ENCODE measurements around the gene LRRC17.

Gene LRRC17, protein sequence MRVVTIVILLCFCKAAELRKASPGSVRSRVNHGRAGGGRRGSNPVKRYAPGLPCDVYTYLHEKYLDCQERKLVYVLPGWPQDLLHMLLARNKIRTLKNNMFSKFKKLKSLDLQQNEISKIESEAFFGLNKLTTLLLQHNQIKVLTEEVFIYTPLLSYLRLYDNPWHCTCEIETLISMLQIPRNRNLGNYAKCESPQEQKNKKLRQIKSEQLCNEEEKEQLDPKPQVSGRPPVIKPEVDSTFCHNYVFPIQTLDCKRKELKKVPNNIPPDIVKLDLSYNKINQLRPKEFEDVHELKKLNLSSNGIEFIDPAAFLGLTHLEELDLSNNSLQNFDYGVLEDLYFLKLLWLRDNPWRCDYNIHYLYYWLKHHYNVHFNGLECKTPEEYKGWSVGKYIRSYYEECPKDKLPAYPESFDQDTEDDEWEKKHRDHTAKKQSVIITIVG

DNA sequence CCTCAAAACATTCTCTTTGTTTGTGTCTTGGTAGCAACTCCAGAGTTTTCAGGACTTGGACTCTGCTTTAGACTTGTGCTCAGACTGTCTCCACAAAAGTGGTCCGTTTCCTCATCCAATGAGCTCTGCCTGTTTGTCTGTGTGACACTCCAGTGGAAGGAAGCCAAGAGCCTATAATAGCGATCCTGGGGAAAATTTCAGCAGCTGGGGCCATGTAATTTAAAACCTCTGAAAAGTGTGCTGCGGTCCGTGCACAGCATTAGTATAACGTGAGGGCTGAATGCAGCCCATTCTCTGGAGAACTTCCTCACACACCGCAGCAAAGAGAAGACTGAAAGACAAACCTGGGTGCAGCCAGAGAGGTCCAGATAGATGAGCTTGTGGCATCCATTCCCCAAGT is at the start of gene LRRC17:
Gene LRRC17 (plus strand): TSS at position 259 of the 400 bp plus-strand sequence. CDS start 20,914 bp downstream, outside the sequence.
- Histone ChIP-seq H3K27ac (no peak within 1 kb of the TSS), H3K4me2 (peak within 1 kb of the TSS; percentile 42), H3K27me3 (no peaks in the 10 kb centered on the region), H3K9me3 (peaks cover 27% of the 10 kb centered on the region), H3K4me3 (no peak within 1 kb of the TSS), H4K20me1 (no peaks in the 10 kb centered on the region), H3K36me3 (no peaks in the 10 kb centered on the region), H3K9ac (no peak within 1 kb of the TSS), H3K4me1 (0 out of 2 replicates have a peak, but pooled peaks cover 3% of the 10 kb centered on the region)
- no peak for TF ChIP-seq Cebpa-rat (IDR thresholded peaks at IDR 0.05)

DNA sequence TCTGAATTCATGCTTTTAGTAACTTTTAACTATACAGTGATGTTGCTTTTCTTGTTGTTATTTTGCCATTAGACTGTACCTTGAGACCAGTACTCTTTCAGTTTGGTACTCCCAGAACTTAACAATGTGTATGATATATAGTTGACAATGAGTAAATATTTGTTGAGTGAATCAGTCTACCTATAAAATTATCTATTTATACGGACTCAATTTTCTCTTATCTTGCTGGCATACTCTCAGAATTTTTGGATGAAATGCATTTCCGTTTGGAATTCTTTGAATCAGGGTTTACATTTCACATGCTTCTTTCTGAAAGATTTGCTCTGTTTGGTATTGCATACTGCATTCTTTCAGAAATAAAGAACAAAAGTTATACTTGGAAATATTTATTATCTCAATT is 47.8 kb upstream of the LRRC17 start:
- no peak for TF ChIP-seq Cebpa-rat (IDR thresholded peaks at IDR 0.05)
- no peaks in the 10 kb centered on the region for H3K36me3 ChIP-seq
- H3K4me2 ChIP-seq, result no peak overlapping the region
- H3K9ac ChIP-seq, result no peak overlapping the region
- H3K4me3 ChIP-seq, result no peak overlapping the region
- H3K27ac ChIP-seq, result no peak overlapping the region
- H4K20me1 ChIP-seq, result no peaks in the 10 kb centered on the region
- H3K27me3 ChIP-seq, result no peaks in the 10 kb centered on the region
- H3K9me3 ChIP-seq, result no peaks in the 10 kb centered on the region
- peaks cover 34% of the 10 kb centered on the region for H3K4me1 ChIP-seq

DNA sequence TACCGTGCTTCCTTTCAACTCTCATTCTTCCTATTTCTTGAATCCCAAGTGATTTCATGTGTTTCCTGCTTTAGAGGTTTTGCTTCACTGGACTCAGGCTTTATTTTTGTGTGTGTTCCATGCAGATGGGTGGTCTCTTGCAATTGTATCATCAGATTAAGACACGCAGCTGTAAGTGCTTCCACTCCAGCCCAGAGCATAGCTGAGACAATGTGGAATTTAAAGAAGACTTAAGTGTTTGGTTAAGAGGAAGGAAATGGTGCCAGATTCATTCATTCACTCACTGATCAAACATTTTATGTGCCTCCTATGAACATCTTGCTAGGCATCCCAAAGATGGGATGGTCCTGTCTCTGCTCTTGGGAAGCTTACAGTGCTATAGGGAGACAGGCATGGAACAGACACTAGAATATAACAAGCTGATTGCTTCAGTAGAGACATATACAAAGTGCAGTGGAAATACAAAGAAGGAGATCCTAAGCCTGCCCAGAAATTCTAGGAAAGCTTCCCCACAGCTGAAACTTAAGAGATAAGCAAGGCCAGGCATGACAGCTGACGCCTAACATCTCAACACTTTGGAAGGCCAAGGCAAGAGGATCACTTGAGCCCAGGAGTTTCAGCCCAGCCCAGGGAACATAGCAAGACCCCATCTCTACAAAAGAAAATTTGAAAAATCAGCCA is 46.1 kb upstream of the LRRC17 start:
- Histone ChIP-seq H3K4me2 (peak overlapping the region; percentile 82), H4K20me1 (no peaks in the 10 kb centered on the region), H3K27me3 (no peaks in the 10 kb centered on the region), H3K4me1 (peaks cover 34% of the 10 kb centered on the region), H3K9me3 (no peaks in the 10 kb centered on the region), H3K9ac (peak overlapping the region; percentile 68; the same call in 1 of the 2 replicates), H3K4me3 (peak overlapping the region; percentile 8; the same call in 1 of the 2 replicates), H3K36me3 (no peaks in the 10 kb centered on the region), H3K27ac (peak overlapping the region; percentile 85)
- no peak for TF ChIP-seq Cebpa-rat (IDR thresholded peaks at IDR 0.05)

DNA sequence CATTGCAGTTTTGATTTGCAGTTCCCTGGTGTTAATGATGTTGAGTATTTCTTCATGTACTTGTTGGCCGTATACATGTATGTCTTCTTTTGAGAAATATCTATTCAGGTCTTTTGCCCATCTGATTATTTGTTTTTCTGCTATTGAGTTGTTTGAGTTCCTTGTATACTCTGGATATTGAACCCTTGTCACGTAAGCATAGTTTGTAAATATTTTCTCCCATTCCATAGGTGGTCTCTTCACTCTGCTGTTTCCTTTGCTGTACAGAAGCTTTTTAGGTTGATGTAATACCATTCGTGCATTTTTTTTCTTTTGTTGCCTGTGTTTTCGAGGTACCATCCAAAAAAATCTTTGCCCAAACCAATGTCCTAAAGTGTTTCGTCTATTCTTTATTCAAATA is 43.6 kb upstream of the LRRC17 start:
- H3K9me3 ChIP-seq, result no peaks in the 10 kb centered on the region
- no peak overlapping the region for H3K4me3 ChIP-seq
- no peak for TF ChIP-seq Cebpa-rat (IDR thresholded peaks at IDR 0.05)
- H3K9ac ChIP-seq, result no peak overlapping the region
- no peak overlapping the region for H3K27ac ChIP-seq
- H4K20me1 ChIP-seq, result no peaks in the 10 kb centered on the region
- H3K4me1 ChIP-seq, result peaks cover 41% of the 10 kb centered on the region
- H3K36me3 ChIP-seq, result no peaks in the 10 kb centered on the region
- H3K4me2 ChIP-seq, result no peak overlapping the region
- H3K27me3 ChIP-seq, result no peaks in the 10 kb centered on the region

DNA sequence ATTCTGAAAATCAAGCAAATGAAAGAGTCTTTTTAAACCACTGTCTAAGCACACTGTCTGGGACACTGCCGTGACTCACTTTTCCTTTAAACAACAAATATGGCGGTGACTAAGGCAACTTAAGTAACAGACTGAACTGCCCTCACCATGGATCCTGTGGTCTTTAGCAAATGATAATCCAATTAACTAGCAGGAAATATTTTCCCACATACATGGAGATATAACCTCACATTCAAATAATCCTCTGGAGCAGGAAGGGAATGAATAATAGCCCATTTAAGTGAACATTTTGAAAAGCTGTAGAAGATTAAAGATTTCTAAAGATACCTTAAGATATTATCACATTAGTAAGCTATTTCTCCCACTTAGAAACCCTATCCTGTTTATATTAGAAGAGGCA is 40.3 kb upstream of the LRRC17 start:
- Histone ChIP-seq H3K27me3 (no peaks in the 10 kb centered on the region), H4K20me1 (no peaks in the 10 kb centered on the region), H3K4me3 (no peak overlapping the region), H3K36me3 (no peaks in the 10 kb centered on the region), H3K27ac (no peak overlapping the region), H3K9ac (no peak overlapping the region), H3K4me2 (no peak overlapping the region), H3K9me3 (no peaks in the 10 kb centered on the region), H3K4me1 (peaks cover 25% of the 10 kb centered on the region)
- TF ChIP-seq Cebpa-rat (IDR thresholded peaks at IDR 0.05), result no peak

DNA sequence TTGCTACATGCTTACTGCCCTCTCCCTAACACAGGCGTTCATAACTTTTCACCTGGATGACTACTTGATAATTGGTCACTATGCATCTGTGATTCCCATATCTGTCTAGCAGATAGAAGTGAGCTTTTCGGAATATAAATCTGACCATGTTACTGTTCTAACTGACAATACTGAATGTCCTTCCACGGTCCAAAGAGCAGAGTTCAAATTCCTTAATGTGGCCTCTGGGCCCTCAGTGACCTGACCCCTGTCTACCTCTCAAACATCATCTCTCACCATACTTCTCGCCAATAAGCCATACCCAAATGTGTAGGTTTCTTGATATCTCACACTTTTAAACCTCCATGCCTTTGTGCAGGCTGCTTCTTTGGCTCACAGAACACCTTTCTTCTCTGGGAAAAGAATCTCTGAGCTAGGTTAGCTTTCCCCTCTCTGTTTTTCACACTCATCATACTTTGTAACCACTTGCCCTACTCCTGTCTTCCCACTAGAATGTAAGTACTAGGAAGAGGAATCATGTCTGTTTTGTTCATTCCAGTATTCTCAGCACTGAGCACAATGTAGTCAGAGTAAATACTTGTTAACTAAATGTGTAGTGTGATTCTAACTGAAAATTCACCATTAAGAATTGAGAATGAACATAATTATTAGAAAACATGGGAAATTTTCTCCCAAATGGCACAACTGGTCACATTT is 39.2 kb upstream of the LRRC17 start:
- no peak overlapping the region for H3K4me3 ChIP-seq
- no peaks in the 10 kb centered on the region for H3K9me3 ChIP-seq
- H3K9ac ChIP-seq, result no peak overlapping the region
- H3K36me3 ChIP-seq, result no peaks in the 10 kb centered on the region
- no peaks in the 10 kb centered on the region for H3K27me3 ChIP-seq
- peaks cover 15% of the 10 kb centered on the region for H3K4me1 ChIP-seq
- no peak overlapping the region for H3K4me2 ChIP-seq
- no peak for TF ChIP-seq Cebpa-rat (IDR thresholded peaks at IDR 0.05)
- no peak overlapping the region; the same call in 1 of the 2 replicates for H3K27ac ChIP-seq
- H4K20me1 ChIP-seq, result no peaks in the 10 kb centered on the region

DNA sequence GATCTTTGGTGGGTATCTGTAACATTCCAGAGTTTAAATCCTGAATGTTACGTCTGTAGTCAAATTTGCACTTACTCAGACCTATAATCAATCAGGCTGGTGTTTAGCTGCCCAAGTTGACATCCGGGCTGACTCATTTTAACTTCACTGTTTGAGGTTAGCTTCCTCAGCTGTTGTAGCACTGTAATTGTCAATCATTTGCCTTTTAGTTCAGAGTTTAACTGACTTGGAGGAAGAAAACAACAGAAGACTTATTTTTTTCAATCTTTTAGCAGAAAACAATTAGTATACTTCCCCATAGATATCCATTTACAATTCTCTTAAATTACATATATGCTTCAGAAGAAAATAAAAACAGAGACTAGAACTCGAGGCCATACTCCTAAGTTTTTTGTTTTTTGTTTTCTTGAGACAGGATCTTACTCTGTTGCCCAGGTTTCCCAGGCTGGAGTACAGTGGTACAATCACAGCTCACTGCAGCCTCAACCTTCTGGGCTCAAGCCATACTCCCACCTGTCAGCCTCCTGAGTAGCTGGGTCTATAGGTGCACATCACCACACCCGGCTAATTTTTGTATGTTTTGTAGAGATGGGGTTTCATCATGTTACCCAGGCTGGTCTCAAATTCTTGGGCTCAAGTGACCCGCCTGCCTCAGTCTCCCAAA is 38.5 kb upstream of the LRRC17 start:
- Histone ChIP-seq H3K4me2 (no peak overlapping the region), H3K27me3 (no peaks in the 10 kb centered on the region), H4K20me1 (no peaks in the 10 kb centered on the region), H3K9ac (no peak overlapping the region), H3K4me1 (peaks cover 12% of the 10 kb centered on the region), H3K27ac (no peak overlapping the region), H3K4me3 (no peak overlapping the region), H3K9me3 (no peaks in the 10 kb centered on the region), H3K36me3 (no peaks in the 10 kb centered on the region)
- no peak for TF ChIP-seq Cebpa-rat (IDR thresholded peaks at IDR 0.05)

DNA sequence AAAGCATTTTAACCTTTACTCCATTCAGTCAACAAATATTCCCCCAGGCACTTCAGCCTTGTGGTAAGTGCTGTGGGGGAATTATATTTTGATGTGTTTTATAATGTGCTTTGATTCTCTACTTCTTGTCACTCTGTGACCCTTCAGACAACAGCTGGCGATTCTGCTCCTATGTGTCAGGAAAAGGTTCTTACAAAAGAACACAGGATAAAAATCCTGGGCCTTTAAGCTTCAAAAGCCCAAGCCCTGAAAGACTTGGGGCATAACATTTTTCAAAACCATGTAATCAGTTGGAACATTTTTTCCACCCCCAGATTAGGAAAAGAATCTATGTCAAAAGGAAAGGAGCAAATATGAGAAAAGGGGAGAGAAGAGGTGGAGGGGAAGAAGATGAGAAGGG is 37.8 kb upstream of the LRRC17 start:
- no peak overlapping the region for H3K27ac ChIP-seq
- no peak overlapping the region for H3K4me3 ChIP-seq
- TF ChIP-seq Cebpa-rat (IDR thresholded peaks at IDR 0.05), result no peak
- no peaks in the 10 kb centered on the region for H4K20me1 ChIP-seq
- H3K4me1 ChIP-seq, result peaks cover 12% of the 10 kb centered on the region
- H3K36me3 ChIP-seq, result no peaks in the 10 kb centered on the region
- no peaks in the 10 kb centered on the region for H3K27me3 ChIP-seq
- no peaks in the 10 kb centered on the region for H3K9me3 ChIP-seq
- no peak overlapping the region for H3K9ac ChIP-seq
- no peak overlapping the region for H3K4me2 ChIP-seq

DNA sequence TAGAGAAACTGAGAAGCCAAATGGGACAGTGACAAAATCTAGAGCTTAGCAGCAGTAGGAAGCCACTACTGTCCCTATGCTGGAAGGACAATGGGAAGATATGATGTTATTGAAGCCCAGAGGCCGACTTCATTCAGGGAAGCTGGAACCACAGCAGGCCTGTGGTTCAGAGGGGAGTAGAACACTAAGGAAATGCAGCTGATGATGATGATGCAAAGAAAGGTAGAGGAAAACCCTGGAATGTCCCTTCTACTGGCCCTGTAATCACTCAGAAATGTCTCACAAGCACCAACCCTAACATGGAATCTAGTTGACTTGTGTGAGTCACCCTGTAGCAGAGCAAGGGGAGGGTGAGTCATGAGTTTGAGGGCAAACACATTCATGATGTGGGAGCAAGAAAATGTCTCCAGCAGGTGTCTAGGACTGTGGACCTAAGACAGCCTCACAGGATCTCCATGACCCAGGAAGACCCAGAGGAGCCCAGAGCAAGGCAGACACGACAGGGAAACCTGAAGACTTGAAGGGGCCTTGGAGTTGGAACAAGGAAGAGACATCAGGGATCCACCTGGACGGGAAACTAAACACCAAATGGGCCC is 37.0 kb upstream of the LRRC17 start:
- Histone ChIP-seq H3K4me3 (no peak overlapping the region), H3K27ac (no peak overlapping the region), H3K4me1 (peaks cover 12% of the 10 kb centered on the region), H3K9me3 (no peaks in the 10 kb centered on the region), H3K27me3 (no peaks in the 10 kb centered on the region), H3K4me2 (no peak overlapping the region), H3K36me3 (no peaks in the 10 kb centered on the region), H4K20me1 (no peaks in the 10 kb centered on the region), H3K9ac (no peak overlapping the region)
- no peak for TF ChIP-seq Cebpa-rat (IDR thresholded peaks at IDR 0.05)

Measured in BLaER1 (cell line).